Osteocyte (in vitro differentiated cells): ENCODE data around the gene DAP. TPM values are rescaled to one million over a fixed set of nuclear protein-coding genes. Genes with fewer than 3 reads are reported as not detected.

ENCODE experiments used
- DNase-seq: peaks from one replicate; pipeline ENCODE4 v3.0.0; 2021; ENCODE audit warnings: mixed read lengths; ENCODE audit not compliant: unreplicated experiment; ENCODE audit errors: extremely low spot score
- H3K27ac Mint-ChIP-seq: one replicate; pipeline ENCODE4 v1.8.0; 2021; ENCODE audit warnings: mild to moderate bottlenecking, mixed read lengths; ENCODE audit not compliant: unreplicated experiment
- H3K27me3 Mint-ChIP-seq: one replicate; pipeline ENCODE4 v1.8.0; 2021; ENCODE audit warnings: mixed read lengths; ENCODE audit not compliant: unreplicated experiment
- H3K36me3 Mint-ChIP-seq: one replicate; pipeline ENCODE4 v1.8.0; 2021; ENCODE audit warnings: mixed read lengths; ENCODE audit not compliant: unreplicated experiment
- H3K4me1 Mint-ChIP-seq: one replicate; pipeline ENCODE4 v1.8.0; 2021; ENCODE audit warnings: mixed read lengths; ENCODE audit not compliant: unreplicated experiment
- H3K4me3 Mint-ChIP-seq: one replicate; pipeline ENCODE4 v1.8.0; 2021; ENCODE audit warnings: mild to moderate bottlenecking, moderate library complexity, mixed read lengths; ENCODE audit not compliant: unreplicated experiment
- H3K9me3 Mint-ChIP-seq: one replicate; pipeline ENCODE4 v1.8.0; 2021; ENCODE audit warnings: mixed read lengths; ENCODE audit not compliant: unreplicated experiment
- CTCF ChIP-seq: fragments of 200-600 bp; sonication (generic); IDR thresholded peaks from 2 replicates; pipeline ENCODE4 v1.5.0; 2021; ENCODE audit warnings: antibody characterized with exemption, mild to moderate bottlenecking, moderate library complexity
- total RNA-seq: library from RNA; stranded (reverse); gene quantifications from 2 replicates; pipeline ENCODE4 v1.2.1, GENCODE V29; 2021

The DAP gene
- total RNA-seq, 1 donor from 2014 or later, result 173 TPM

- H3K4me1 Mint-ChIP-seq, result peaks cover 16% of the 10 kb centered on the region
- H3K4me3 Mint-ChIP-seq, result no peak overlapping the region
- H3K36me3 Mint-ChIP-seq, result peaks cover 25% of the 10 kb centered on the region
- no peak for TF ChIP-seq CTCF
- peak; percentile 78 for DNase-seq
- H3K27me3 Mint-ChIP-seq, result peaks cover 8% of the 10 kb centered on the region
- peaks cover 10% of the 10 kb centered on the region for H3K9me3 Mint-ChIP-seq
- no peak overlapping the region for H3K27ac Mint-ChIP-seq
Observed at GRCh38 chr5:10675177-10675700, 85.8 kb downstream of the DAP start.

GRCh38 chr5:10674582-10674981, 86.5 kb downstream of the DAP start:
- Mint-ChIP-seq H3K4me1 (peaks cover 12% of the 10 kb centered on the region), H3K27ac (no peak overlapping the region), H3K9me3 (peaks cover 10% of the 10 kb centered on the region), H3K4me3 (no peak overlapping the region), H3K36me3 (peaks cover 22% of the 10 kb centered on the region), H3K27me3 (peaks cover 8% of the 10 kb centered on the region)
- peak; percentile 70 for DNase-seq
- no peak for TF ChIP-seq CTCF

DNA sequence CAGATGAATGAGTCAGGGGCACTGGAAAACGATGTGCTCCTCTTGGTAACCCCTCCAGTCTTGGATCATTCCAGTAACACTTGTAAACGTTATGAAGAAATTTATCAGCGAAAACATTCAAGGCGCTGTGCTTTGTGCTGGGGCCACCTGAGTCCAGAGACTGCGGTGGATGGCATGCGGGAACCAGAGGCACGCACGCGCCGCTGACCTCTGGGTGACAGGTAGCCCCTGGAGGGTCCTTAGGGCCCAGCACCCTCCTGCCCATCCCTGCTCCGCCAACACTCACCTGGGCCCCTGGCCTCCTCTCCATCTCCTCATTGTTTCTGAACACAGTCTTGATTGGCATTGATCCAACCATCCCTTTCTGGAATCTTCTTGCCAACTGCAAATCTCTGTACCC, 86.9 kb downstream of the DAP start:
- no peak for TF ChIP-seq CTCF
- Mint-ChIP-seq H3K4me3 (no peak overlapping the region), H3K27me3 (peaks cover 8% of the 10 kb centered on the region), H3K9me3 (peaks cover 10% of the 10 kb centered on the region), H3K36me3 (peaks cover 22% of the 10 kb centered on the region), H3K4me1 (peaks cover 12% of the 10 kb centered on the region), H3K27ac (no peak overlapping the region)
- no peak for DNase-seq

DNA sequence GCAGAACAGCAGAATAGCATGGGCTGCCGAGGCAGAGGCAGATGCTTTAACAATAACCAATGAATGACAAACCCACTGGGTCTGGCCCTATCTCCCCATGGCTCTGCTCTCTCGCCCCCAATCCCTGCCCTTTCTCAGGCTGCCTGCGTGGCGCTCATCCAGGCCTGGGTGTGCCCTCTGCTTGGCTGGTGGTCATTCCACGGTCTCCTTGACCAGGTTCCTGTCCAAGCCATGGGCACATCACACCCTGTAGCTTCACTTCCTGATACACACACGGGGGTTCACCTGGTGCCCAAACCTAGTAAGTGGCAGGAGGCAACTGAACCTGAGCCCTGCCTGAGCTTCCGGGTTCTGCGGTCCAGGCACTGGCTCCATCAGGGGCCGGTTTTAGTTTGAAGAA, 87.6 kb downstream of the DAP start:
- Mint-ChIP-seq H3K36me3 (peaks cover 19% of the 10 kb centered on the region), H3K4me3 (no peak overlapping the region), H3K9me3 (peaks cover 10% of the 10 kb centered on the region), H3K4me1 (peaks cover 6% of the 10 kb centered on the region), H3K27me3 (peaks cover 8% of the 10 kb centered on the region), H3K27ac (no peak overlapping the region)
- no peak for TF ChIP-seq CTCF
- DNase-seq, result peak; percentile 72

DNA sequence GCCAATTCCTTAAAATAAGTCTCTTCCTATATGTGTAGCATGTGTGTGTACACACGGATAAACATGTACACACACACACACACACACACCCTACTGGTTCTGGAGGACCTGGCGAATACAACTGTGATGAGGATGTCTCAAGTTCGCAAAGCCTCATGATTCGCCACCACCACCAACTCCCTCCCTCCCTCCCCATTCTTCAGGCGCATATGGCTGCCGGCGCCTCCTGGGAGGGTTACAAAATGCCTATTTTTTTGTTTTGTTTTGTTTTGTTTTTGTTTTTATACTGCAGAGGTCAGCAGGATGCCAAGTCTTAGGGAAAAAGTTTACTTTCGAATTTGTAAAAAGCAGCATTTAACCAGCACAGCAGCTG, 88.0 kb downstream of the DAP start:
- Mint-ChIP-seq H3K36me3 (peaks cover 16% of the 10 kb centered on the region), H3K4me3 (no peak overlapping the region), H3K4me1 (peaks cover 2% of the 10 kb centered on the region), H3K9me3 (peaks cover 10% of the 10 kb centered on the region), H3K27me3 (peaks cover 8% of the 10 kb centered on the region), H3K27ac (no peak overlapping the region)
- no peak for TF ChIP-seq CTCF
- no peak for DNase-seq
